Right ventricle myocardium inferior (tissue), 1 donor: Measurements from ENCODE around the gene FAM174C. TPM values are rescaled to one million over a fixed set of nuclear protein-coding genes. Genes with fewer than 3 reads are reported as not detected.

Source experiments
- ATAC-seq: fragments of 200-7000 bp; cut with Tn5 transposase; one replicate; pipeline ENCODE4 v1.9.1; 2020; ENCODE audit warnings: mild to moderate bottlenecking, moderate library complexity
- DNase-seq: peaks from one replicate; pipeline ENCODE4 v3.0.0; 2021; ENCODE audit errors: missing footprints
- intact Hi-C: fragments of 100-400 bp; cut with DNase I; formaldehyde crosslinking; loops from one replicate; pipeline ENCODE4 v1.11.0; 2022
- total RNA-seq: library from RNA; stranded (reverse); fragmentation: NEBNext Ultra II Directional; extraction: Animal tissue kit (Norgen Biotek cat#: 25700); gene quantifications from one replicate; pipeline ENCODE4 v1.2.1, GENCODE V29; 2021
- donor health status: DM: no; HTN: yes; CAD: no; lungs with severe emphysema.

Gene FAM174C
- total RNA-seq, 1 donor from 2014 or later = 13.1 TPM

DNA sequence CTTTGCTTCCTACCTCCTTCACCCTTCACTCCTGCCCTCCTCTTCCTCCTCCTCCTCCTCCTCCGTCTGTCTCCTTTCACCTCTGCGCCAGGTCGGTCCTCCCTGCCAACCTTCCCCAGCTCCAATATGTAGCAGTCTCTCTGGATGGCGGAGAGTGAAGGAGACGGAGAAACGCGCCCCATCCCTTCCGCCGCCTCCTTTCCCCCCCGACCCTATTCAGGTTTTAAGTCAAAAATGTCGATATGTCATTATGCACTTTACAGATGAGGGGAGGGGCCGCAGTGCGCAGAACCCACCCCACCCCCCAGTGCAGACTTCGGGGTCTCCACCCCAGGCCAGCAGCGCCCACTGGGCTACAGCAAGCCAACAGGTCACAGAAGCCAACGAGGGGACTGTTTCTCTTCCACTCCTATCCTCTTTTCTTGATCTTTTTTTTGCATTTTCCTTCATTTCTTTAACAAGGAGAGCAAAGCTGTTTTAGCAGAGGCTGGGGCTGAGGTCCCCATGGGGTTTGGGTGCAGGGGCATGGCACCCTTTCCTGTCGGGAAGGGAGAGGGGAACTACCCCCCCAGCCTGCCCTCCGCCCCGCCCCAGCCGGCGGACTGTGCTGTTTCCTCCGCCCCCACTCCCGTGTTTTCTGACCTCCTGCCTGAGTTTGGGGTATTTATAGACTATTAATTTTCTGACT is 17.7 kb upstream of the FAM174C start:
- ATAC-seq (no peak), DNase-seq (no peak)
- intact Hi-C loops = no loop called here

DNA sequence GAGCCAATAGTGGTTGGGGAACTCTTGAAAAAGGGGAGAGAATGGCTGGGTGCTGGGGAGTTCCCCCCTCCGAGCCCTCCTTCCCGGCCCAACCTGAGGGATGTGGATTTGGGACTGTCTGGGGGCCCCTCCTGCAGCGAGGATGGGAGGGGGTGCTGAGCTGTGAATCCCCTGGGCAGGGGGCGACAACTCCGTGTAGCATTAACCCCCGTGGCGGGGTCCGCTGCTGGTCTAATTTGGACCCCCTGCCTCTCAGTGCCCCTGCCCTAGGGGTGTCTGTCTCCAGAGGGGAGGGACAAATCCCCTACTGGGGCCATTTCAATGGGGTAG is 17.2 kb upstream of the FAM174C start:
- DNase-seq (no peak), ATAC-seq (no peak)
- intact Hi-C loops = no loop called here

DNA sequence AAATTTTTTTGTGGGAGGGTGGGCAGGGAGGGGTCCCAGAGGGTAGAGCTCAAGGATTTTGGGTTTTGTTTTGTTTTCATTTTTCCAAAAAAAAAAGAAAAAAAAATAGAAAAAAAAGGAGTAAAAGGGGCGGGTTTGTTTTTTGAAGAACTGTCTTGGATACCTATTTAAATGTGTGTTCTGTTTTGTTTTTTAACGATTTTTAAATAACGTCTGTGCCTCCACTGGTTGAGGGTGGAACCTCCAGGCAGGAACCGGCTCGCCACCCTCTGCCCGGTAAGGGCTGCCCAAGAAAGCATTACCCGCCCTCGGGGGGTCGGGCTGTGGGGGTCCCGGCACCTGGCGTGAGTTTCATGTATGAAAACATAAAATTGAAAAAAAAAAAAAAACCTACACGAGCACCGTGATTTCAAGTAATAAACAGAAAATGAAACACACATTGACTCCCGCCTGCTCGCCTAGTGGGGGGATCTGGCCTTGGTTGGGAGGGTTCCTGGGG is 16.6 kb upstream of the FAM174C start:
- intact Hi-C loops = no loop called here
- no peak for DNase-seq
- no peak for ATAC-seq

DNA sequence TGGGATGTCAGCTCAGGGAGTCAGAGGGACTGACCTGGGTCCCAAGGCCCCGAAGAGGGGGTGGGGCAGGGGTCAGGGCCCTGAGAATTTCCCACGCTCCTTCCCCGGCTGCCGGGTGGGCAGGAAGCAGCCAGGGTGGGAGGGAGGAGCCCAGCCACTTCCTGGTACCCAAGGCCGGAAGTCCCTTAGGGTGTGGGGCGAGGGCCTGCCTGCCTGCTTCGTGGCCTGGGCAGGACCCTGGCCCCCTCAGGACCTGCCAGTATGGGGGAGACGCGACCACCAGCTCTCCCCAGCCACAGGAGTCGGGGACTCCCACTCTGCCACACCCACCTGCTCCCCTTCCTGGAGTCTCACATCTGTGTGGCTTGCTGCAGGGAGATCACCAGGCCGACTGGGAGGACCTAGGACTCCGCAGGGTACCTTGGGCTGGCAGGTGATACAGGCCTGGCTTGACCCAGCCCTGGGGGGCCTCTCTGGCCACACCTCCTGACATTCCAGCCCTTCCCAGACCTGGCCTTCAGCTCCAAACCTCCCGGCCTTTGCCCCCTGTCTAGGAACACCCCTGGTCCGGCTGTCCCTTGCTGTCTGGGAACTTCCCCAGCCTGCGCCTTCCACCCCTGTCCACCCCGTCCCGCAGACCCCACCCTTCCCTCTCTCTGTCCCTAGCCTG is 16.0 kb upstream of the FAM174C start:
- peak; percentile 18 for ATAC-seq
- DNase-seq = peak; percentile 91
- intact Hi-C loops = no loop called here

DNA sequence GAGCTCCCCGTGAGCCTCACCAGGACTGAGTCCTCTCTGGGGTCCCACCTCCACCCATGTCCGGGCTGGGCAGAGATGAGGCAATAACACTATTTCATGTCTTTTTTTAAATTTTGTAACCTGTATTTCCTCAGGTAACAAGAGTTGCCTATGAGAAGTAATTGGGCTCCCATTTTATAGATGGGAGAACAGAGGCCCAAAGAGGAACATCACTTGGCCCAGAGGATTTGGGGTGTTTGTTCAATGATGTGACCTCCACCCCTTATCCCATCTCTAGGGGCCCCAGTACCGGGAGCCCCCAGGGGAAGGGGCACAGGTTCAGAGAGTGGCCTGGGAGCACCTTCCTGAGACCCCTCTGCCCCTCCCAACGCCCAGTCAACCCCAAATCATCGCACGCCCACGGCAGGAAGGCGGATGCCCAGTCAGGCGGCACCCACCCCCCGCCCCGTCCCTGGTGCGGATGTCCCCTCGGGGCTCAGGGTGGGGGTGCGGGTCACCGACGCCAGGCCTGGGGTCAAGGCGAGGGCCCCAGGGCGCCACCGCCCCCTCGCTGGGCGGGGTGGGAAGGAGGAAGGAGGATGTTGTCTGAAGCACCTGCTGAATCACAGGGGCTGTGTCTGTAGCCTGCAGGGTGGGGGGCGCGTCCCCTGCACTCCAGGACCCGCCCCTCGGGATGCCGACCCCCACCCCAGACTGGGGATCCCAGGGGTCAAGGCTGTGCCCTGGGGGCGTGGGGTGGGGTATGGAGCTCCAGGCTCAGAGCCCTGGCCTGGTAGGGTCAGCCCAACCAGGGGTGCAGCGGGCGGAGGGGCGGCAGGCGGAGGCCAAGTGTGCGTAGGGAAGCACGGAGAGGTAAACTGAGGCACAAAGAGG is 15.2 kb upstream of the FAM174C start:
- no peak for DNase-seq
- peak; percentile 0 for ATAC-seq

DNA sequence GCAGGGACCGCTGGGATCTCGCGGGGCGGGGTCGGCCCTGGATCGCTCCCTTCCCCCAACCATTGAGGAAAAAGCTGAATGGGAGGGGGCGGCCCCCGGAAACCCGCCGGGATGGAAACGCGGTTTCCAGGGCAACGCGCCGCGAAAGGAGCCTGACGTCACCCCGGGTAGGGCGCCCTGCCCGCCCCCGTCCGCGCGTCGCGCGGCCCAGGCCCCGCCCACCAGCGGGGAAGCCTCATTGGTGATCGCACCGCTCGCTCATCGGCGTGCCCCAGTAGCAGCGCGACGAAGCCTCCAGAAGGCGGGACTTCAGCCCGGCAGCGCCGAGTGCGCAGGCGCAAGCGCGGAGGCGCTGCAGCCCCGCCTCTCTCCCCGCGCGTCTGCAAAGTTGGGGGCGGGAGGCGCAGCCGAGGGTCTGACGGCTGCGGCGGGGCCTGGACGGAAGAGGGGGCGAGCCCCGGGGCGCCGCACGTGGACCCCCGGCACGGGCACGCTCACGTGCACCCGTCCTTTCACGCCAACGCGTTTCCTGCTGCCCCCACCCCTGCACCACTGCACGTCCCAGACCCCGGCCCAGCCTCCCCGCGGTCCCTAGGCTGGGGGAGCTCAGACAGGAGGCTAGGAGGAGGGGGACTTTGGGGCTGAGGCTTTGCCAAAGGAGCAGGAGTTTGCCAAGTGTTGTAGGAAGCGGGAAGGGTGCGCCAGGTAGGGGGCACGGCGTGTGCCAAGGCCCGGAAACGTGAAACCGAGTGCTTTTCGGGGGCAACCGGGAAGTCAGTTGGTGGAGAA is 14.4 kb upstream of the FAM174C start:
- intact Hi-C loops = no loop called here
- peak; percentile 87 for ATAC-seq
- peak; percentile 98 for DNase-seq

More for the DNA sequence above, 15.2 kb upstream of the FAM174C start:
- intact Hi-C loops = no loop called here

DNA sequence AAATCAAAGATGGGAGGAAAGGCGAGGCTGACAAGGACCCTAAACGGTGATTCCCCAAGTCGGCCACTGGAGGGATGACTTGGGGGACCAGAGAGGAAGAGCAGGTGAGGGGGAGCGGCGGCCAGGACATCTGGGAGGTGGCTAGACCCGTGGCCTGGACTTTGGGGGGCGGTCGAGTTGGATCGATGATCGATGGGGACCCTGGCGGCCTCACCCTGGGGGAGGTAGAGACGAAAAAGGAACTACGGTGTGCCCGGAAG is 13.9 kb upstream of the FAM174C start:
- intact Hi-C loops = no loop called here
- no peak for ATAC-seq
- DNase-seq = no peak

DNA sequence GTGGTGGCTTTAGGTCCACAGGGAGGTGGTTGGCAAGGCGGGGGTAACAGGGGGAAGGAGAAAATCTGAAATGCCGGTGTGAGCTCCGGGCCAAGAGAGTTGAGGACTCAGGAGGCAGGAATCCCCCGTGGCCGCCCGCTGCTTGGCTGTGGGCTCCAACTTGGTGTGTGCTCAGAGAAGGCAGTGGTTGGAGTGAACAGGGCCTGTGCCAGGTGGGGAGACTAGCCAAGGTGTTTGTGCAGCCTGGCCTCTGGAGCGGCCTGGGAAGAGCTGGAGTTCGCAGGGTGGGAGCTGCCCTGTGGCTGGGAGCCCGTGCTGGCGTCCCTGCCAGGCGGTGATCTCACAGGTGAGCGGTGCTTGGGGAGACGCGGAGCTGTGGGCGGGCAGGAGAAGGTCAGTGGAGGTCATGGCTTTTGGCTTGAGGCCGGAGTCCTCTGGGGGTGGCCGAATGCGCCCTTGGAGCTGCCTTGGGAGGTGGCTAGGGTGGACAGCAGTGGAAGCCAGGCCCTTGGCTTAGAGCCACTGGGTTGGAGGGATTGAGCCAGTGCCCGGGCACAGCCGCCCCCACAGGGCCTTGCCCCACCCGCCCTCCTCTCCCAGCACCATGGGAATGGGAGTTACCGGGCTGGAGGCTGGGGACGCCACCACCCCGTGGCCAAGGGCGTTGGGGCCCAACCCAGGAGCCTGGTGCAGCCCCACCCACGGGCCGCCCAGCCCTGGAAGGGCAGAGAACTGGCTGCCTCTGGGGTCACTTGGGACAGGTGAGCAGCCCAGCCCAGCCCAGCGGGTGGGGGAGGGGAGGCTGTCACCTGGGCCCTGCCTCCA is 13.3 kb upstream of the FAM174C start:
- DNase-seq (no peak), ATAC-seq (peak; percentile 15)
- intact Hi-C loops = no loop called here

DNA sequence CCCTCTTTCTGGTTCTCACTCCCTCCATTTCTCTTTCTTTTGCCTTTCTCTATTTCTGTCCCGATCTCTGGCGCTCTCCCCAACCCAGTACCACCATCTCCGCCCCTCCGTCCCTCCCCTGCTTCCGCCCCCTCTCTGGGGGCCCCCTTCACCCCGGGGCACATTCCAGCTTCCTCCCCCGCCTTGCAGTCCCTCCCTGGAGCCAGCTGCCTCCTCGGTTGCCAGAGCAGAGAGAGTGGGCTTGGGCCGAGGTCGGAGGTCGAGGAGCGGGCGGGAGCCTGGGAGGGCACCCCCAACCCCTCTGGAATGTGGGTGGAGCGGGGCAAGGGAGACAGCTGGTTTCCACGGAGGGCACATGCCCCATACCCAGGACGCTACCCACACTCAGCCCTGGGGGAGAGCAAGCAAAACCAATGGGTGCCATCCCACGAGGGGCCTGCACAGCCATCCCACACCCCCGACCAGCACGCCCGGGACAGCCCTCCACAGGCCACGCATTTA is 12.7 kb upstream of the FAM174C start:
- intact Hi-C loops = no loop called here
- DNase-seq (no peak), ATAC-seq (no peak)

DNA sequence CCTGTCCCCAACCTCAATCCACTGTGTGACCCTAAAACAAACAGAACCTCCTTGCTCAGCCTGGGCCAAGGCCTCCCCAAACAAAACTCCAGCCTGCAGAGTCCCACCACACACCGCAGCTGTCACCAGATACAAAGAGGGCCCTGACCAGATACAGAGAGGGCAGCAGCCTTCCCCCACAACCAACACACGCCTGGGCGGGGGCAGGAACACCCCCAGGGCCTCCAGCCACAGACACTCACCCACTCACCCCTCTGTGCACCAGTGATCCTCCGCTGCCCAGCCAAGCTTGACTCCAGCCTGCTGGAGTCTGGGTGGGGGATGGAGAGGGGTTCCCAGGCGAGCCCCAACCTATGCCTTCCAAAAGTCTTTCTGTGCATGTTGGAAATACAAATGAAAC is 12.1 kb upstream of the FAM174C start:
- ATAC-seq (no peak), DNase-seq (no peak)
- intact Hi-C loops = no loop called here

DNA sequence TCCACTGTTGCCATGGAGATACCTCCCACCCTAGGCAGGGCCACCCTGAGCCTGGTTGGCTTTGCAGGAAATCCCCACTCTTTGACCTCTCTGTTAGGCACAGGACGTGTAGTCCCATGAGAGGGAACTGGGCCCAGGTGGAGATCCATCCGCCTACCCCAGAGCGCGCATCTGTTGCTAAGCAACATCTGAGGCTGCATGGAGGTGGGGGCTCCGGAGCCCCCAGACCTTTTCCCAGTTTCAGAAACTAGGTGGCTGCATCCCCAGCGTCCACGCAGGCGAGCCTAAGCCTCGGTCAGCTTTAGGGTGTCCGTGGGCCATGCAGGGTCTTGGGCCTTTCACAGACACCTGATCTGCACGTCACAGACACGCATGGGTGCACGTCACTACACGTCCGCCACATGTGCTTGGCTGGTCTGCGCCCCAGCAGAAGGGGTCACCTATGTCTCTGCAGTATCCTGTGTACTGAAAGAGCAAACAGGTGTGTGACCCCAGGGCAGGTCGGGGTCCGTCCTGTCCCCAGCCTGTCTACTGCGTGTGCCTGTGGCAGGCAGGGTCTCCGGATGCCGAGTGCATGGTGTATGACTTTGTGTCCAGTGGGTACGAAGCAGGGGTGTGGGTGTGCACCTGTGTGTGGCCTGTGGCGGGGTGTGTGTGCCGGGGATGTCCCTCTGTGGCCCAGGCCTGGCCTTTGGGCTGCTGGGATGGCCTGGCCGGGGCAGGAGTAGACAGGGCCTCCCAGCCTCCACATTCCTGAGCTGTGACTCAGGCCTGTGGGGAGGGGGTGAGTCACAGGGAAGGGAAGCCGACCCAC is 10.3 kb upstream of the FAM174C start:
- intact Hi-C loops = no loop called here
- ATAC-seq (no peak), DNase-seq (no peak)

DNA sequence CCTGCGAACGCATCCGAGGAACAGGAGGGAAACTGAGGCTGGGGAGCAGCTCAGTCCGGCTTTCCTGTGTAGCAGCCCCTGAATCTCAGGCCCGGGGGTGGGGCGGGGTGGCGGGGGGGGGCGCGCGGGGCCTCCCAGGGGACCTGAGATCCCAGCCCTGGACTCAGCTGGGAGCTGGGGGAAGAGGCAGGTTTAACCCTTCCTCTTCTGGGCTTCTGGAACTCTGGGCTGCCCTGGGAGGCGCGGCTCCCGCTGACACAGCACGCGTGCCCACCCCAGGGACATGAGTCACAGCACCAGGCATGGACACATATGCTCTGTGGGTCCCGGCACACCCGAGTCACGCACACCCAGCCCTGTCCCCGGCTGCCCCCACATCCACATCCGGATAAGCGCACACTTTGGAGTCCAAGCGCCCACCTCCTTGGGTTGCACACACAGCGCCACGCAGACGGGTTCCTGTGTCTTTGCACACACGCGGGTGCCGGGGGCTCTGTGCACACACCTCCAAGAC is 9.7 kb upstream of the FAM174C start:
- DNase-seq (no peak), ATAC-seq (peak; percentile 6)
- intact Hi-C loops = loop anchor here (1.0 to 2.0 kb wide), 2 partner anchors 16 to 49 kb away; no protein-coding TSS in a partner anchor

DNA sequence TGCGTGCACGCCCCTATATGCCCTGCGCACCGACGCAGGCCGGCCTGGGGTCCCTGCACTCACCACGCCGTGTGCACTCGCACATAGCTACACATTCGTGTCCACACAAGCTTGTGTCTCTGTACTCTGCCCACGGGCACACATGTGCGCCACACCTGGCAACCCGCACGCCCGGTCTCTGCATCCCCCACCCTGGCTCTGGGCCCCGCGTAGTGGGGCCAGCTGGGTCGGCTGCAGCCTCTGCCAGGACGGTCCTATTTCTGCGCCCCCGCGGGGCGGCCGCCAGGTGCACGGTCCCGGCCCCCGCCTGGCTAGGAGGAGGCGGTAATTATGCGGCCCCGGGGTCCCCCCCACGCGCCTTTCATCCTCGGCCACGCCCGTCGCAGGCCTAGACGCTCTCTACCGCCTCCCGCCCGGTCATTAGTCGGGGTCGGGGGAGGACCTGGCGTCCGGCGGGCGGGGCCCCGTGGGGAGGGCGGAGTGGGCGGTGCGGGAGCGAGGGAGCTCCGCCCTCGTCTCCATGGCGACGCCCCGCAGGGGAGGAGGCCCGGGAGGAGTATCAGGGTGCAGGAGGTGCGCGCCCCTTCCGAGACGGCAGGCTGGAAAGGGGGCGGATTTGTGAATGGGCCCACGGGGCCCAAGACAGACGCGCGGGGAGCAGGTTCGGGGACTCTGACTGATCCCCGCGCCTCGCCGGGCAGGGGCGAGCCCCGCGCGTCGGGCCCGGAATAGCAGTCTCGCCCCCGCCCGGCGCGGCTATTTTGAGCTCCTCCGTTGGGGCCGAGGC is 9.0 kb upstream of the FAM174C start:
- ATAC-seq (peak; percentile 55), DNase-seq (peak; percentile 96)
- intact Hi-C loops = loop anchor here (1.0 to 2.0 kb wide), 2 partner anchors 17 to 50 kb away; no protein-coding TSS in a partner anchor

DNA sequence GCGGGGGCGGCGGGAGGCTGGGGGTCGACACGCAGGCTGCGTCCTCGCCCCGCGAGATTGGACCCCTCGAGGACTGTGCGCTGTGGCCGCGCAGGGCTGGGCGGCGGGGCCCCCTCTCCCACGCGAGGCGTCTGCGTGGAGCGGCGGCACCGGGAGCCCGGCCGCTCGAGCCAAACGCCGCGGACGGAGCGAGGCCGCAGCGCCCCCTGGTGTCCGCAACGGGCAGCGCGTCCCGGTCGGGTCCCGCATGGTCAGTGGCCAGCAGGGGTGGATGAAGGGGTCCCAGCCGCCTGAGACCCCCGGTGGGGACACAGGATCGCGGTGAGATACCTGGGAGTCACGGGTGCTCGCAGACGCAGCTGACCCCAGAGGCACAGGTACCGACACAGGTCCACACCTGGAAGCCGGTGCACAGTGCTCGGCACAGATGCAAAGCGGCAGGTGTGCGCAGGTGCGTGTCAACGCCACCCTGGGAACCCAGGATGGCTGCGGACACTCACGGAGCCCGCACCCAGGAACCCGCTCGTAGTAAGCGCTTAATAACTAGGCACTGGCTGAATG is 8.3 kb upstream of the FAM174C start:
- DNase-seq (peak; percentile 93), ATAC-seq (peak; percentile 29)
- intact Hi-C loops = loop anchor here (1.0 to 2.0 kb wide), 3 partner anchors 18 to 50 kb away; no protein-coding TSS in a partner anchor

DNA sequence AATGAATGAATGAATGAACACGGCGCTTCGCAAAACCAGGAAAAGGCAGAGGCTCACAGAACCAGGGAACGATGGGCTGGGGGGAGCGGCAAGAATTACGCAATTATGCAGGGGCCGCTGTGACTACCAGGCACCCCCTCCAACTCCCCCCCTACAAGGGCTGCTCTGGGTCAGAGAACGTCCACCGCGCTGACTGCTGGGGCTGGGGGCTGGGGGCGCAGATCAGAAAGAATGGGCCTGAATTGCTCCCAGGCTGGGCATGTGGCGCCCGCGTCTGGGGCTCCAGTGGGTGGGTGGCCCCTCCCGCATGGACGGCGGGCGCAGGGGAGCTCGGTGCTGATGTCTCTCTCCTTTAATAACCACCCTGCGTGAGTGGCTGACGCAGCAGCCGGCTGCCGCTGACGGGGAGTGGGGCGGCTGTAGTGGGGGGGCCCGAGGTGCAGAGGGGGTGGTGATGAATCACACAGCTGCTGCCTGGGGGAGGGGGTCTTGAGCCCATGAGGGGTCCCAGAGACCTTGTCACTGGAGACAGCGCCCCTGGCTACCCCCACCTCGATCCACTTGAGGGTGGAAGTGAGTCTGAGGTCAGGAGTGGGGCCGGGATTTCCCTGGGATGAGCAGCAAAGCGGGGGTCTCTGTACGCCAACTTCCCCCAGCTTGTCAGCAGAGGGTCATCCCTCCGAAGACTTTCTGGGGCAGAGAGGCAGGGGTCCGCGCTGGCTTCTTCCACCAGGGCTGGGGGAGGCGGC is 7.7 kb upstream of the FAM174C start:
- ATAC-seq = no peak
- no peak for DNase-seq
- intact Hi-C loops = loop anchor here (1.0 to 2.0 kb wide), 2 partner anchors 23 to 51 kb away; no protein-coding TSS in a partner anchor
